ENCODE results near the gene FPGT.
"Not testable (repeated sequence)": the region's sequence is repeated elsewhere in the genome, so short reads cannot be mapped to it uniquely, and the experiment has no call there.

The FPGT gene

GRCh38 chr1:74247881-74248528 is 50.0 kb downstream of the FPGT start:
- TF ChIP-seq, protein P1, sequence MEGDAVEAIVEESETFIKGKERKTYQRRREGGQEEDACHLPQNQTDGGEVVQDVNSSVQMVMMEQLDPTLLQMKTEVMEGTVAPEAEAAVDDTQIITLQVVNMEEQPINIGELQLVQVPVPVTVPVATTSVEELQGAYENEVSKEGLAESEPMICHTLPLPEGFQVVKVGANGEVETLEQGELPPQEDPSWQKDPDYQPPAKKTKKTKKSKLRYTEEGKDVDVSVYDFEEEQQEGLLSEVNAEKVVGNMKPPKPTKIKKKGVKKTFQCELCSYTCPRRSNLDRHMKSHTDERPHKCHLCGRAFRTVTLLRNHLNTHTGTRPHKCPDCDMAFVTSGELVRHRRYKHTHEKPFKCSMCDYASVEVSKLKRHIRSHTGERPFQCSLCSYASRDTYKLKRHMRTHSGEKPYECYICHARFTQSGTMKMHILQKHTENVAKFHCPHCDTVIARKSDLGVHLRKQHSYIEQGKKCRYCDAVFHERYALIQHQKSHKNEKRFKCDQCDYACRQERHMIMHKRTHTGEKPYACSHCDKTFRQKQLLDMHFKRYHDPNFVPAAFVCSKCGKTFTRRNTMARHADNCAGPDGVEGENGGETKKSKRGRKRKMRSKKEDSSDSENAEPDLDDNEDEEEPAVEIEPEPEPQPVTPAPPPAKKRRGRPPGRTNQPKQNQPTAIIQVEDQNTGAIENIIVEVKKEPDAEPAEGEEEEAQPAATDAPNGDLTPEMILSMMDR (conservative IDR thresholded peaks at IDR 0.05; ENCODE audit: low read depth, low read length): no peak
- no peak overlapping the region for H3K4me3 ChIP-seq (ENCODE audit: low read length)
- DNase-seq (ENCODE audit: low read depth): no peak

- not testable (repeated sequence) for DNase-seq (ENCODE audit: low read depth); H3K4me3 ChIP-seq (ENCODE audit: low read length)
These were observed 55.3 kb downstream of the FPGT start for GRCh38 chr1:74253243-74253824.

All from retinal pigment epithelial cell (primary cell).